PC-3 (cell line): Measurements from ENCODE around the gene HORMAD1. TPM values are rescaled to one million over a fixed set of nuclear protein-coding genes. Genes with fewer than 3 reads are reported as not detected.

ENCODE experiments used
- ATAC-seq: fragments of 200-7000 bp; cut with Tn5 transposase; 2 replicates; pipeline ENCODE4 v1.9.1; 2020; ENCODE audit warnings: mild to moderate bottlenecking, moderate library complexity
- BruUV-seq: library from RNA; stranded (reverse); fragments of 400-500 nt; replicated peaks from 2 replicates; lab custom pipeline; 2021; lab: Mats Ljungman, UMichigan
- CTCF ChIA-PET: fragments of 300-600 bp; sonication (Branson Sonifier 250); formaldehyde crosslinking; loops from one replicate; lab custom pipeline; 2022; ENCODE audit warnings: antibody characterized with exemption; lab: Charles Lee
- POLR2A ChIA-PET: fragments of 300-600 bp; sonication (Branson Sonifier 250); formaldehyde crosslinking; loops from one replicate; lab custom pipeline; 2022; ENCODE audit warnings: antibody characterized with exemption; ENCODE audit not compliant: unreplicated experiment; lab: Charles Lee
- DNase-seq: peaks from one replicate; pipeline ENCODE4 v3.0.0-alpha.2; 2015
- H2AFZ ChIP-seq: fragments of 300-600 bp; sonication (generic); 2 replicates; pipeline ENCODE4 v1.6.0; 2016; ENCODE audit warnings: antibody characterized with exemption, low read length
- H3F3A ChIP-seq: fragments of 300-600 bp; sonication (generic); one replicate; pipeline ENCODE4 v1.6.0; 2017; ENCODE audit warnings: antibody characterized with exemption, low read length, control low read depth, mild to moderate bottlenecking; ENCODE audit not compliant: unreplicated experiment
- H3K27ac ChIP-seq: fragments of 300-600 bp; sonication (generic); 2 replicates; pipeline ENCODE4 v1.5.1; 2016; ENCODE audit warnings: mild to moderate bottlenecking, low read length
- H3K27me3 ChIP-seq: fragments of 300-600 bp; sonication (generic); 2 replicates; pipeline ENCODE4 v1.6.1; 2016; ENCODE audit warnings: low read length, mixed read lengths
- H3K36me3 ChIP-seq: fragments of 300-600 bp; sonication (generic); 2 replicates; pipeline ENCODE4 v1.6.1; 2016; ENCODE audit warnings: low read depth, mixed run types, low read length, mixed read lengths
- H3K4me1 ChIP-seq: fragments of 300-600 bp; sonication (generic); 2 replicates; pipeline ENCODE4 v1.5.1; 2016; ENCODE audit warnings: low read length; ENCODE audit not compliant: insufficient read depth
- H3K4me2 ChIP-seq: fragments of 300-600 bp; sonication (generic); 2 replicates; pipeline ENCODE4 v1.6.0; 2016; ENCODE audit warnings: low read length
- H3K4me3 ChIP-seq: fragments of 300-600 bp; sonication (generic); 2 replicates; pipeline ENCODE4 v1.5.1; 2016; ENCODE audit warnings: mild to moderate bottlenecking, low read length, mixed read lengths
- H3K79me2 ChIP-seq: fragments of 300-600 bp; sonication (generic); 2 replicates; pipeline ENCODE4 v1.6.1; 2017; ENCODE audit warnings: low read length, mixed read lengths
- H3K9ac ChIP-seq: fragments of 300-600 bp; sonication (generic); 2 replicates; pipeline ENCODE4 v1.6.0; 2016; ENCODE audit warnings: mild to moderate bottlenecking, low read length
- H3K9me2 ChIP-seq: fragments of 300-600 bp; sonication (generic); replicated peaks from 2 replicates; pipeline ENCODE4 v1.6.1; 2016; ENCODE audit warnings: mixed run types, low read length, mixed read lengths
- H3K9me3 ChIP-seq: fragments of 300-600 bp; sonication (generic); 2 replicates; pipeline ENCODE4 v1.6.1; 2016; ENCODE audit warnings: low read length, mixed read lengths
- H4K20me1 ChIP-seq: fragments of 300-600 bp; sonication (generic); 2 replicates; pipeline ENCODE4 v1.6.1; 2016; ENCODE audit warnings: low read length, mixed read lengths
- EZH2 ChIP-seq: fragments of 300-600 bp; sonication (generic); IDR thresholded peaks from one replicate; pipeline ENCODE4 v1.6.1; 2017; ENCODE audit warnings: antibody characterized with exemption, mild to moderate bottlenecking, low read length; ENCODE audit not compliant: unreplicated experiment
- EZH2phosphoT487 ChIP-seq: fragments of 300-600 bp; sonication (generic); IDR thresholded peaks from 2 replicates; pipeline ENCODE4 v1.6.1; 2018; ENCODE audit warnings: mild to moderate bottlenecking, antibody characterized with exemption, low read length, borderline replicate concordance
- intact Hi-C: fragments of 100-400 bp; cut with micrococcal nuclease; formaldehyde crosslinking; loops from 2 replicates; pipeline ENCODE4 v1.9.0; 2023
- total RNA-seq: library from RNA; depleted of rRNA; stranded (reverse); fragments of >200 nt; gene quantifications from 2 replicates; pipeline ENCODE4 v1.2.3, GENCODE V29; 2014
- TF ChIP-seq, protein P1 (sequence below): fragments of 300-600 bp; sonication (generic); conservative IDR thresholded peaks from 2 replicates; pipeline ENCODE4 v1.5.1; 2017; ENCODE audit warnings: antibody characterized with exemption, low read depth, mild to moderate bottlenecking, low read length

HORMAD1 gene
- total RNA-seq, 1 experiment from 2014 or later, result not detected

GRCh38 chr1:150706091-150706490 lies 14.6 kb downstream of the HORMAD1 start:
- CTCF ChIA-PET, result no interaction called here
- TF ChIP-seq, protein P1, sequence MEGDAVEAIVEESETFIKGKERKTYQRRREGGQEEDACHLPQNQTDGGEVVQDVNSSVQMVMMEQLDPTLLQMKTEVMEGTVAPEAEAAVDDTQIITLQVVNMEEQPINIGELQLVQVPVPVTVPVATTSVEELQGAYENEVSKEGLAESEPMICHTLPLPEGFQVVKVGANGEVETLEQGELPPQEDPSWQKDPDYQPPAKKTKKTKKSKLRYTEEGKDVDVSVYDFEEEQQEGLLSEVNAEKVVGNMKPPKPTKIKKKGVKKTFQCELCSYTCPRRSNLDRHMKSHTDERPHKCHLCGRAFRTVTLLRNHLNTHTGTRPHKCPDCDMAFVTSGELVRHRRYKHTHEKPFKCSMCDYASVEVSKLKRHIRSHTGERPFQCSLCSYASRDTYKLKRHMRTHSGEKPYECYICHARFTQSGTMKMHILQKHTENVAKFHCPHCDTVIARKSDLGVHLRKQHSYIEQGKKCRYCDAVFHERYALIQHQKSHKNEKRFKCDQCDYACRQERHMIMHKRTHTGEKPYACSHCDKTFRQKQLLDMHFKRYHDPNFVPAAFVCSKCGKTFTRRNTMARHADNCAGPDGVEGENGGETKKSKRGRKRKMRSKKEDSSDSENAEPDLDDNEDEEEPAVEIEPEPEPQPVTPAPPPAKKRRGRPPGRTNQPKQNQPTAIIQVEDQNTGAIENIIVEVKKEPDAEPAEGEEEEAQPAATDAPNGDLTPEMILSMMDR, result no peak
- no peaks in the 10 kb centered on the region for H4K20me1 ChIP-seq
- no peaks in the 10 kb centered on the region for H3K9me2 ChIP-seq
- H3K27ac ChIP-seq, result no peak overlapping the region
- no peak overlapping the region for H3K4me2 ChIP-seq
- ATAC-seq (no peak), DNase-seq (no peak)
- H3K4me3 ChIP-seq, result no peak overlapping the region
- H3K79me2 ChIP-seq, result no peaks in the 10 kb centered on the region
- no peak overlapping the region for H2AFZ ChIP-seq
- BruUV-seq, result no TSS peak
- POLR2A ChIA-PET, result no interaction called here
- H3K9me3 ChIP-seq, result no peaks in the 10 kb centered on the region
- no peaks in the 10 kb centered on the region for H3K4me1 ChIP-seq
- H3F3A ChIP-seq, result no peaks in the 10 kb centered on the region
- H3K9ac ChIP-seq, result no peak overlapping the region
- H3K27me3 ChIP-seq, result no peaks in the 10 kb centered on the region
- no peaks in the 10 kb centered on the region for H3K36me3 ChIP-seq
- intact Hi-C loops, result loop anchor here (5.0 kb wide), 1 partner anchor 51 kb away; no protein-coding TSS in a partner anchor

DNA sequence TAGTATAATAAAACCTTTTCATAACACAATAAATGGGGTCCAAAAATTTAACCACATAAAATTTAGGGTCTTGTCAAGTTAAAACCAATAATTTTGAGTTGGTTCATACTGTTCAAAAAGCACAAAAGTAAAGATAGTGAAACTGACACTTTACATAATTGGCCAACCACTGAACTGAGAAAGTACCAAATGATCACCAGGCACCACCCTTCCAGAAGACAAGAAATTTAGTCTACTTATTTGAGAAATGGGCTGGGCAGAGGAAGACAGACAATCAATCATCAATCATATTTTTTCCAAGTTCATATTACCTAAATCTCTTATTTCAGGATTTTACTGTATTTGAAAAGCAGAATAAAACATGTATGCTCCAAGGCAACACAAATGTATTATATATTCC lies 17.3 kb downstream of the HORMAD1 start:
- POLR2A ChIA-PET, result no interaction called here
- no peak for DNase-seq
- intact Hi-C loops, result no loop called here
- Histone ChIP-seq H3K4me1 (no peaks in the 10 kb centered on the region), H3K9ac (no peak overlapping the region), H3F3A (no peaks in the 10 kb centered on the region), H3K79me2 (no peaks in the 10 kb centered on the region), H3K27me3 (no peaks in the 10 kb centered on the region), H2AFZ (no peak overlapping the region), H3K9me2 (no peaks in the 10 kb centered on the region), H3K4me2 (no peak overlapping the region), H3K4me3 (no peak overlapping the region), H4K20me1 (no peaks in the 10 kb centered on the region), H3K36me3 (no peaks in the 10 kb centered on the region), H3K27ac (no peak overlapping the region), H3K9me3 (no peaks in the 10 kb centered on the region)
- no peak for TF ChIP-seq EZH2
- TF ChIP-seq, protein P1, result no peak
- no peak for TF ChIP-seq EZH2phosphoT487
- no peak for ATAC-seq
- CTCF ChIA-PET, result no interaction called here
- BruUV-seq, result no TSS peak
